Ascending aorta (tissue), 2 donors: Measurements from ENCODE around the gene TMEM163. TPM values are rescaled to one million over a fixed set of nuclear protein-coding genes. Genes with fewer than 3 reads are reported as not detected.
"Not testable (repeated sequence)": the region's sequence is repeated elsewhere in the genome, so short reads cannot be mapped to it uniquely, and the experiment has no call there.

ENCODE experiments used
- DNase-seq, 2 donors: peaks; one replicate each; pipeline ENCODE4 v3.0.0-alpha.2; 2019; ENCODE audit warnings: low spot score in 2 of 2
- H3K27ac ChIP-seq, 2 donors: fragments of 200-600 bp; sonication (generic); one replicate each; pipeline ENCODE4 v1.5.1; 2016 to 2017; ENCODE audit warnings: mild to moderate bottlenecking in 1 of 2
- H3K27me3 ChIP-seq: fragments of 200-600 bp; sonication (generic); one replicate; pipeline ENCODE4 v1.5.1; 2017
- H3K36me3 ChIP-seq, 2 donors: fragments of 200-600 bp; sonication (generic); one replicate each; pipeline ENCODE4 v1.5.1; 2016
- H3K4me1 ChIP-seq, 2 donors: fragments of 200-600 bp; sonication (generic); one replicate each; pipeline ENCODE4 v1.5.1; 2016 to 2017; ENCODE audit warnings: mild to moderate bottlenecking in 1 of 2
- H3K4me3 ChIP-seq, 2 donors: fragments of 200-600 bp; sonication (generic); one replicate each; pipeline ENCODE4 v1.5.1; 2016 to 2017; ENCODE audit warnings: mild to moderate bottlenecking in 1 of 2
- H3K9me3 ChIP-seq, 2 donors: fragments of 200-600 bp; sonication (generic); one replicate each; pipeline ENCODE4 v1.5.1; 2016
- intact Hi-C: fragments of 100-400 bp; cut with DNase I; formaldehyde crosslinking; loops from one replicate; pipeline ENCODE4 v1.15.1; 2023
- total RNA-seq: library from RNA; depleted of rRNA; stranded (reverse); fragments of >200 nt; gene quantifications from one replicate; pipeline ENCODE4 v1.1.0, GENCODE V29; 2016
- TF ChIP-seq, protein P1 (sequence below), 3 experiments: fragments of 200-600 bp in 2 of 3; fragments of 450-650 bp in 1 of 3; sonication (generic) in 2 of 3; IDR thresholded peaks; one replicate each; pipeline ENCODE4 v1.5.1; 2016 to 2019; ENCODE audit warnings: antibody characterized with exemption in 3 of 3, mild to moderate bottlenecking in 1 of 3, moderate library complexity in 1 of 3

Gene TMEM163
- total RNA-seq, 1 donor from 2014 or later, result not detected

GRCh38 chr2:134762508-134762907 is 43.7 kb upstream of the TMEM163 start:
- no peaks in the 10 kb centered on the region for H3K27me3 ChIP-seq
- no peaks in the 10 kb centered on the region for H3K9me3 ChIP-seq
- no peak overlapping the region for H3K27ac ChIP-seq
- intact Hi-C loops, result no loop called here
- no peaks in the 10 kb centered on the region for H3K36me3 ChIP-seq
- DNase-seq, result no peak
- TF ChIP-seq, protein P1, sequence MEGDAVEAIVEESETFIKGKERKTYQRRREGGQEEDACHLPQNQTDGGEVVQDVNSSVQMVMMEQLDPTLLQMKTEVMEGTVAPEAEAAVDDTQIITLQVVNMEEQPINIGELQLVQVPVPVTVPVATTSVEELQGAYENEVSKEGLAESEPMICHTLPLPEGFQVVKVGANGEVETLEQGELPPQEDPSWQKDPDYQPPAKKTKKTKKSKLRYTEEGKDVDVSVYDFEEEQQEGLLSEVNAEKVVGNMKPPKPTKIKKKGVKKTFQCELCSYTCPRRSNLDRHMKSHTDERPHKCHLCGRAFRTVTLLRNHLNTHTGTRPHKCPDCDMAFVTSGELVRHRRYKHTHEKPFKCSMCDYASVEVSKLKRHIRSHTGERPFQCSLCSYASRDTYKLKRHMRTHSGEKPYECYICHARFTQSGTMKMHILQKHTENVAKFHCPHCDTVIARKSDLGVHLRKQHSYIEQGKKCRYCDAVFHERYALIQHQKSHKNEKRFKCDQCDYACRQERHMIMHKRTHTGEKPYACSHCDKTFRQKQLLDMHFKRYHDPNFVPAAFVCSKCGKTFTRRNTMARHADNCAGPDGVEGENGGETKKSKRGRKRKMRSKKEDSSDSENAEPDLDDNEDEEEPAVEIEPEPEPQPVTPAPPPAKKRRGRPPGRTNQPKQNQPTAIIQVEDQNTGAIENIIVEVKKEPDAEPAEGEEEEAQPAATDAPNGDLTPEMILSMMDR (IDR thresholded peaks at IDR 0.05), result no peak
- no peaks in the 10 kb centered on the region for H3K4me1 ChIP-seq
- H3K4me3 ChIP-seq, result no peak overlapping the region

GRCh38 chr2:134760385-134760784 is 41.6 kb upstream of the TMEM163 start:
- intact Hi-C loops, result no loop called here
- Histone ChIP-seq H3K9me3 (no peaks in the 10 kb centered on the region), H3K27me3 (no peaks in the 10 kb centered on the region), H3K4me1 (no peaks in the 10 kb centered on the region), H3K27ac (no peak overlapping the region), H3K36me3 (no peaks in the 10 kb centered on the region), H3K4me3 (no peak overlapping the region)
- no peak for DNase-seq
- TF ChIP-seq, protein P1 (IDR thresholded peaks at IDR 0.05), result no peak

DNA sequence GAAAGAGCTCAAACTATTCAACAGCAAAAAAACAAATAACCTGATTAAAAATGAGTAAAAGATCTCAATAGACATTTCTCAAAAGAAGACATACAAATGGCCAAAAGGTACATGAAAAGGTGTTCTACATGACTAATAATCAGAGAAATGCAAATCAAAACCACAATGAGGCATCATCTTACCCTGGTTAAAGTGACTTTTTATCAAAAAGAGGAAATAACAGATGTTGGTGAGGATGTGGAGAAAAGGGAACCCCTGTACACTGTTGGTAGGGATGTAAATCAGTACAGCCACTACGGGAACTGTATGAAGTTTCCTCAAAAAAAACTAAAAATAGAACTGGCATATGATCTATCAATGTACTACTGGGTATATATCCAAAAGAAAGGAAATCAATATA is 39.8 kb upstream of the TMEM163 start:
- Histone ChIP-seq H3K4me1 (no peaks in the 10 kb centered on the region), H3K4me3 (no peak overlapping the region), H3K27me3 (no peaks in the 10 kb centered on the region), H3K9me3 (no peaks in the 10 kb centered on the region), H3K36me3 (no peaks in the 10 kb centered on the region), H3K27ac (no peak overlapping the region)
- no peak for DNase-seq
- intact Hi-C loops, result no loop called here
- TF ChIP-seq, protein P1 (IDR thresholded peaks at IDR 0.05), result no peak

DNA sequence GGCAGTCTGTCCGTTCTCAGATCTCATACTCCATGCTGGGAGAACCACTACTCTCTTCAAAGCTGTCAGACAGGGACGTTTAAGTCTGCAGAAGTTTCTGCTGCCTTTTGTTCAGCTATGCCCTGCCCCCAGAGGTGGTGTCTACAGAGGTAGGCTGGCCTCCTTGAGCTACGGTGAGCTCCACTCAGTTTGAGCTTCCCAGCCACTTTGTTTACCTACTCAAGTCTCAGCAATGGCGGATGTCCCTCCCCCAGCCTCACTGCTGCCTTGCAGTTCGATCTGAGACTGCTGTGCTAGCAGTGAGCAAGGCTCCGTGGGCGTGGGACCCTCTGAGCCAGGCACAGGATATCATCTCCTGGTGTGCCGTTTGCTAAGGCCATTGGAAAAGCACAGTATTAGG is 33.2 kb upstream of the TMEM163 start:
- DNase-seq, H3K27ac ChIP-seq, H3K27me3 ChIP-seq, H3K4me3 ChIP-seq, H3K36me3 ChIP-seq, H3K9me3 ChIP-seq, H3K4me1 ChIP-seq, intact Hi-C loops: not testable (repeated sequence)

DNA sequence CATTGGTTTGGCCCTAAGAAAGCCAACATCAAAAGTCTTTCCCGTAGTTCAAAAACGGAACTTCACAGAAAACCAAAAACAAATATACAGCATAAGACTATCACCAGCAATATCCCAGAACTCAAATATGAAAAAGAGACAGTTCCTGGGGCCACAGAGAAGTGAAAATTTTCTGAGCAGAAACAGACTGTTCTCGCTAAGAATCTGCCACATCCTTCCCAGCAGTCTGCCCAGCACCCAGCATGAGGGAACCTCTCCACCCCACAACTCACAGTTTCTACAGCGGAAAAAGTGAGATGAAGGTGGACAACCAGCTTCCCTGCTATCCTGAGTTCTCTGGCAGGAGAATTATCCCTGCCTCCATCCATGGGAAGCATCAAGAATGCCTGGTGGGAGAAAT is 26.7 kb upstream of the TMEM163 start:
- TF ChIP-seq, protein P1 (IDR thresholded peaks at IDR 0.05), result no peak
- Histone ChIP-seq H3K27me3 (no peaks in the 10 kb centered on the region), H3K36me3 (no peaks in the 10 kb centered on the region), H3K4me3 (no peak overlapping the region), H3K9me3 (no peaks in the 10 kb centered on the region), H3K27ac (no peak overlapping the region), H3K4me1 (no peaks in the 10 kb centered on the region)
- DNase-seq, result no peak
- intact Hi-C loops, result no loop called here

DNA sequence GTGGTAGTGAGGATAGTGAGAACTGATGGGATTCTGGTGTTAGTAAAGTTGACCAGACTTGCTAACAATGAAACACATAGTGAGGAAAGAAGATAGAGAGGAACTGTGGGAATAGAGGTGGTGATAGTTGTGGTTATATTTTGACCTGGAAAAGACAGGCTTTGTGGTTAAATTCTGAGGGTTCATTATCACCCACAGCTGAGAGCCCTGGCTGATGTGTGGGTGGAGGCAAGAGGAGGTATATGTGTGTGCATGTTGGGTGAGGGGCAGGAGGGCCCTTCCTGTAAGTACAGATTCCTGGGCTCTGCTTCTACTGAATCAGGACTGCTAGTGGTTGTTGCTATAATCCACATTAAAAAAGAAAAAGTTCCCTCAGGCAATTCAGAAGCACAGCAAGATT is 26.2 kb upstream of the TMEM163 start:
- no peaks in the 10 kb centered on the region for H3K9me3 ChIP-seq
- no peak for DNase-seq
- H3K27ac ChIP-seq, result no peak overlapping the region
- H3K27me3 ChIP-seq, result no peaks in the 10 kb centered on the region
- TF ChIP-seq, protein P1 (IDR thresholded peaks at IDR 0.05), result no peak
- no peak overlapping the region for H3K4me3 ChIP-seq
- intact Hi-C loops, result no loop called here
- no peaks in the 10 kb centered on the region for H3K36me3 ChIP-seq
- H3K4me1 ChIP-seq, result no peaks in the 10 kb centered on the region
